Adipose tissue (tissue), 3 donors: ENCODE measurements around the gene HSPA12A. TPM values are rescaled to one million over a fixed set of nuclear protein-coding genes. Genes with fewer than 3 reads are reported as not detected.

Source experiments
- H3K27ac ChIP-seq: one replicate; pipeline ENCODE4 v1.5.1; 2013; ENCODE audit warnings: low read depth, low read length
- WGBS, 3 donors: extraction: QIAGEN DNeasy Blood & Tissue Kit; methylation state at CpG; one replicate each; pipeline ENCODE4 v1.1.7; 2013; 5-methylcytosine and 5-hydroxymethylcytosine counted together
- polyA plus RNA-seq, 3 donors: library from polyadenylated mRNA; stranded (reverse); fragments of 200-250 nt; gene quantifications; one replicate each; pipeline ENCODE4 v1.2.3, GENCODE V29; 2013
- donor health status: healthy with polysubstance abuse.
- donor health status: Bipolar disorder and iron deficiency.
- donor health status: healthy.

Gene HSPA12A
- polyA plus RNA-seq, 3 donors: 4.8 to 30.8 (median 10.5) TPM

- H3K27ac ChIP-seq: no peak overlapping the region
- 2 to 7% (median 4%) methylated on average over 40 to 49 of the region's 49 CpGs for WGBS, 3 donors
These were observed 114.9 kb downstream of the HSPA12A start for GRCh38 chr10:116627386-116627933.

GRCh38 chr10:116626815-116627214 is 115.6 kb downstream of the HSPA12A start:
- WGBS, 3 donors: 34 to 76% (median 67%) methylated on average over 9 of the region's 9 CpGs
- H3K27ac ChIP-seq: no peak overlapping the region

- 44 to 90% (median 89%) methylated on average over 7 of the region's 7 CpGs for WGBS, 3 donors
- no peak overlapping the region for H3K27ac ChIP-seq
These were observed 116.5 kb downstream of the HSPA12A start for GRCh38 chr10:116625845-116626244.

- H3K27ac ChIP-seq: no peak overlapping the region
- WGBS, 3 donors: 44 to 86% (median 80%) methylated on average over 11 of the region's 11 CpGs
These were observed 120.3 kb downstream of the HSPA12A start for GRCh38 chr10:116621934-116622655.

GRCh38 chr10:116621476-116621875 is 120.9 kb downstream of the HSPA12A start:
- H3K27ac ChIP-seq: no peak overlapping the region
- WGBS, 3 donors: 52 to 80% (median 76%) methylated on average over 8 of the region's 8 CpGs

Other genes starting within 250 kb of the HSPA12A start
- gene PNLIP, start 196.6 kb downstream of the HSPA12A start, polyA plus RNA-seq: 1,000 to 10,000 TPM in 1 of 3 donors, 1 to 10 TPM in 2; 1.4 to 2,301 (median 3.7) TPM
- 1,000 to 10,000 TPM in 1 of 3 donors, 1 to 10 TPM in 1, under 1 TPM in 1; 0.45 to 3,165 (median 1.2) TPM for gene PNLIPRP1, start 151.6 kb downstream of the HSPA12A start, polyA plus RNA-seq
- 1,000 to 10,000 TPM in 1 of 3 donors, under 1 TPM in 1, not detected in 1; 0.91 to 2,287 TPM for gene PNLIPRP2, start 121.6 kb downstream of the HSPA12A start, polyA plus RNA-seq
- gene ENO4, start 106.9 kb upstream of the HSPA12A start, polyA plus RNA-seq: under 1 TPM in 2 of 3 donors, not detected in 1; 0.06 to 0.16 TPM